Measurements from ENCODE around the gene RNASE7.
A peak's percentile ranks its signal among the peaks of the same experiment; 100 is the strongest.

RNASE7 gene

DNA sequence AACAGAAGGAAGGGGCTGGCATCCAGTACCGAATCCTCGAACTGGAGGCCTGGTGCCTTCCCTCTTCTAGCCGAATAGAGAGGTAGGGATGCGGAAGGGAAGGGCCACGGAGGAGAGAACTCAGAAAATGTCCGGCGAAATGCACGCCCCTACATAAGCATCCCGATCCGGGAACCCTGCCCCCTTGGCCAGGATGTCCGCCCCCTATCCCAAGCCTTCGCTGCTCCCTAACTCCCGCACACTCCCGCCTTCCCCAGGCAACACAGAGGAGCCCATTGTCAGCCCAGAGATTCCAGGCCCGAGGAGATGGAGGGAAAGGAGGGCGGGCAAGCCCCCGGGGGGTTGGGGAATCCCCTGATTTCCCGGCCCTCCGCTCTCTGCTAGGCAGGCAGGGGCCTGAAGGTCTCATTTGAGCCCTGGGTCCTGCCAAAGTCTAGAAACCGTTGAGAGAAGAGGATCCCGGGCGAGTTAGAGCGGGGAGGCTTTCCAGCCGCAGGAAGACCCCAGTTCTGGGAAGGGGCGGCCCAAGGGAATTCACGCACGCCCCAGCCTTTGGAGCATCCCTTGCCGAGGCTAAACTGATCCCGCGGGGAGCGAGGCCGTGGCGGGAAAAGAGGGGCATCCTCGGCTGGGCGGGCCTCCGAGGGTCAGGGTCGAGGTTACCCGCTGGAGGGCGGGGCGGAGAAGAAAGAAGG lies 27.4 kb downstream of the RNASE7 start:
- no peak for DNase-seq

GRCh38 chr14:21070083-21070609 lies 28.0 kb downstream of the RNASE7 start, which contains the start of gene ARHGEF40:
TSS of gene ARHGEF40 (plus strand) at chr14:21070304. CDS start at chr14:21070397, 93 bp downstream.
- DNase-seq, result no peak

GRCh38 chr14:21070610-21071224 lies 28.6 kb downstream of the RNASE7 start:
- DNase-seq, result no peak

DNA sequence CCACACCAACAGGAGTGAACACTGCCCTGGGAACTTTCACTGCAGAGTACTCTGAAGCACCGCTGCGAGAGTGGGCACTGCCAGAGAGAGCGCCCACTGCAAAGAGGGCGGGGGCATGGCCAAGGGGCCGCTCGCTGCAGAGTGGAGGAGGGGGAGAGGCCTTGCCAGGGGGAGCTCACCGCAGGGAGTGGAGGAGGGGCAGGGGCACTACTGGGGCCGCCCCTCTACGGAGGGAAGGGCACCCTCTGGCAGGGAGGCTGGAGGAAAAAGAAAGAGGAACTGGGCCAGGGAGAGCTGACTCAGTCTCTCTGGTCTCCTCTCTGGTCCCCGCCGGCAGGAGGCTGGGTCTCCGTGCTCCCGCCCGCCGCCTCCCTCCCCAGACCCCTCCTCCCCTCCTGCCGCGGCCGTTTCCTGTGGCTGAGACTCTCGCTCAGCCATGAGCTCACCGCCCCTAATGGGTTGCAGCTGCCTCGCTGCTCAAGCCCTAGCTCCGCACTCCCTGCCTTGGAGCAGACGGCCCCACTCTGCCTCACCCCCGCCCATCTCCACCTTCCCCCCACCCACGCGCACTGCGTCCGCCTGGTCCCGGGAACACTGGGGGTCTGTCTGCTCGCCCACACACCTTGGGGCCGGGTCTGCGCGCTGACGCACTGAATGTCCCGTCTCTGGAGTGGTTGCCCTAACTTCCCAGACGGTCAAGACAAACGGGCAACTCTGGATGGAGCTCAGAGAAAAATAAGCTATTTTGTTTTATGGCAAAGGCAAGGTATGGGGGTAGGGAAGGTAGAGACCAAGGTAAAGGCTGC lies 29.3 kb downstream of the RNASE7 start:
- peak; percentile 36 for DNase-seq

GRCh38 chr14:21072031-21072473 lies 29.9 kb downstream of the RNASE7 start:
- no peak for DNase-seq

GRCh38 chr14:21072781-21073339 lies 30.7 kb downstream of the RNASE7 start:
- DNase-seq, result no peak

DNA sequence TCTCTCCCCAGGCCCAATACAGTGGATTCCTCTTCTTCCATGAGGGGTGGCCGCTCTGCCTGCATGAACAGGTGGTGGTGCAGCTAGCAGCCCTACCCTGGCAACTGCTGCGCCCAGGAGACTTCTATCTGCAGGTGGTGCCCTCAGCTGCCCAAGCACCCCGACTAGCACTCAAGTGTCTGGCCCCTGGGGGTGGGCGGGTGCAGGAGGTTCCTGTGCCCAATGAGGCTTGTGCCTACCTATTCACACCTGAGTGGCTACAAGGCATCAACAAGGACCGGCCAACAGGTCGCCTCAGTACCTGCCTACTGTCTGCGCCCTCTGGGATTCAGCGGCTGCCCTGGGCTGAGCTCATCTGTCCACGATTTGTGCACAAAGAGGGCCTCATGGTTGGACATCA lies 31.8 kb downstream of the RNASE7 start:
- DNase-seq, result no peak

- no peak for DNase-seq
Observed at GRCh38 chr14:21074398-21075272, 32.5 kb downstream of the RNASE7 start.

- no peak for DNase-seq
Observed at GRCh38 chr14:21075719-21076437, 33.7 kb downstream of the RNASE7 start.

- DNase-seq, result no peak
Observed at GRCh38 chr14:21077672-21078071, 35.5 kb downstream of the RNASE7 start.

DNA sequence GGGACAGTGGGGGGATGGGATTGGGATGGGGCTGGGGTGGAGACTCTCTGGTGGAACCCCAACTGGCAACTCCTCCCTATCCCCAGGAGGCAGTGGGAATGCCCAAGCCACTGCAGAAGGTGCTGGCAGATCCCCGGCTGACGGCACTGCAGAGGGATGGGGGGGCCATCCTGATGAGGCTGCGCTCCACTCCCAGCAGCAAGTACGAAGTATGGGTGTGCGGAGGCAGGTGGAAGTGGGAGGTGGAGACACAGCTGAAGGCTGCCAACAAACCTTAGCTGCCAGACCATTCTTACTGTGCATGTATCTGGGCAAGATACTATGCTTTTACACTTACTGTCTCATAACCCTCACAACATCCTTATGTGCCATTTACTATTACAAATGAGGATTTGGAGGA lies 36.1 kb downstream of the RNASE7 start:
- no peak for DNase-seq

GRCh38 chr14:21078726-21079125 lies 36.6 kb downstream of the RNASE7 start:
- no peak for DNase-seq

- no peak for DNase-seq
Observed at GRCh38 chr14:21081521-21082142, 39.5 kb downstream of the RNASE7 start.

DNA sequence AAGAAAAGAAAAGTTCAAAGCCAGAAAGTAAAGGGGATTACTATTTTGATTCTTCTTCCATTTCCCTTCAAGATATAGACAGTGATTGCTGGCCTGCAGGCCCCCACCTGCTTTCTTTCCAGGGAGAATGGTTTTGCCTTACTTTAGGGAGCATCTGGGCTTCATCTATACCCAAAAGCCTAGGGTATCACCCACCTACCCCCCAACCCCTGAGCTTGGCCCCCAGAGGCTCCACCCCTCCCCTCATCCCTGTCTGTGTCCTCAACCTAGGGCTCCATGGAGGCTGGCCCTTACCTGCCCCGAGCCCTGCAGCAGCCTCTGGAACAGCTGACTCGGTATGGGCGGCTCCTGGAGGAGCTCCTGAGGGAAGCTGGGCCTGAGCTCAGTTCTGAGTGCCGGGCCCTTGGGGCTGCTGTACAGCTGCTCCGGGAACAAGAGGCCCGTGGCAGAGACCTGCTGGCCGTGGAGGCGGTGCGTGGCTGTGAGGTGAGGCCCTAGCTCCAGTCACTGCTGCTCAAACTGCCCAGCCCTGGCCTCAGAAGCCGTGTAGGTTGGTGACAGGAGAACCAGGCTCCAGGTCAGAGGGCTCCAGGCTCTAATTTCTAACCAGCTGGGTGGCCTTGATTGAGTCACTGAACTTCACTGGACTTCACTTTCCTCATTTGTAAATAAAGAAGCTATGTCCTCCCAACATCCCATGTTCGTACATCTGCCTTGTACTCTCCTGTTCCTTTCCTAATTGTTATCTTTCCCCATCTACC lies 41.6 kb downstream of the RNASE7 start:
- DNase-seq, result no peak

GRCh38 chr14:21084396-21084795 lies 42.2 kb downstream of the RNASE7 start:
- no peak for DNase-seq

GRCh38 chr14:21084998-21085853 lies 43.1 kb downstream of the RNASE7 start:
- DNase-seq, result no peak

DNA sequence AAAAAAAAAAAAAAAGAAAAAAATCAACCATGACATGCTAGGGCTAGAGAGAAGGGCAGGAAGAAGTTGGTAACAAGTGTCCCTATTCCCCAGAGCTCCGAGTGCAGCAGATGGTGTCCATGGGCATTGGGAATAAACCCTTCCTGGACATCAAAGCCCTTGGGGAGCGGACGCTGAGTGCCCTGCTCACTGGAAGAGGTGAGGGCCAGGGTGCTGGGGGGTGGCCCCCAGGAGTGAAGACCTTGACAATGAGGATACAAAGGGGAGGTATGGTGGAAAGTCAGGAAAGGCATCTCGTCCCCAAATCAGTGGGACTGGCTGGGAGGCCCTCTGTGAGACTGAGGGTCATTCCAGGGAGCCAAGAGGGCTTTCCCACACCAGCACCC lies 44.7 kb downstream of the RNASE7 start:
- DNase-seq, result no peak

GRCh38 chr14:21087294-21088091 lies 45.3 kb downstream of the RNASE7 start:
- no peak for DNase-seq

Data from hematopoietic multipotent progenitor cell treated with erythropoietin and hydrocortisone succinate and interleukin-3 and kit ligand, for 8 days (in vitro differentiated cells).